Heart right ventricle (tissue), 16 donors: ENCODE results near the gene TMEM100. TPM values are rescaled to one million over a fixed set of nuclear protein-coding genes. Genes with fewer than 3 reads are reported as not detected.

ENCODE experiments used
- ATAC-seq, 8 donors: fragments of 200-7000 bp; cut with Tn5 transposase; one replicate each; pipeline ENCODE4 v1.9.1; 2020; ENCODE audit warnings: mild to moderate bottlenecking in 8 of 8, moderate library complexity in 8 of 8, moderate number of reproducible peaks in 1 of 8
- DNase-seq, 2 donors: peaks; one replicate each; pipeline ENCODE4 v3.0.0-alpha.2; 2020
- H3K27ac ChIP-seq, 10 donors: fragments of 200-600 bp; sonication (generic) in 2 of 10; one replicate each; pipeline versions ENCODE4 v1.5.0 to v1.8.0; 2020 to 2022; ENCODE audit warnings: mild to moderate bottlenecking in 3 of 10
- H3K27me3 ChIP-seq, 7 donors: fragments of 200-600 bp; one replicate each; pipeline ENCODE4 v1.8.0; 2021 to 2022; ENCODE audit warnings: mild to moderate bottlenecking in 2 of 7
- H3K36me3 ChIP-seq, 9 donors: fragments of 200-600 bp; sonication (generic) in 1 of 9; one replicate each; pipeline versions ENCODE4 v1.5.0 to v1.8.0; 2020 to 2022; ENCODE audit warnings: mild to moderate bottlenecking in 2 of 9
- H3K4me1 ChIP-seq, 9 donors: fragments of 200-600 bp; sonication (generic) in 1 of 9; one replicate each; pipeline versions ENCODE4 v1.5.0 to v1.8.0; 2020 to 2022; ENCODE audit warnings: mild to moderate bottlenecking in 4 of 9
- H3K4me3 ChIP-seq, 10 donors: fragments of 200-600 bp; sonication (generic) in 2 of 10; one replicate each; pipeline versions ENCODE4 v1.5.0 to v1.8.0; 2020 to 2022; ENCODE audit warnings: mild to moderate bottlenecking in 7 of 10, moderate library complexity in 2 of 10
- H3K9me3 ChIP-seq, 11 donors: fragments of 200-600 bp in 10 of 11; sonication (generic) in 2 of 11; one replicate each; pipeline versions ENCODE4 v1.5.0 to v1.8.0; 2013 to 2022; ENCODE audit warnings: mild to moderate bottlenecking in 2 of 11, control low read depth in 1 of 11, moderate library complexity in 1 of 11
- WGBS, 2 donors: extraction: QIAGEN DNeasy Blood & Tissue Kit; methylation state at CpG; one replicate each; pipeline ENCODE4 v1.1.7; 2013; ENCODE audit warnings: inconsistent platforms in 1 of 2; 5-methylcytosine and 5-hydroxymethylcytosine counted together
- intact Hi-C, 10 donors: fragments of 100-400 bp; cut with DNase I; formaldehyde crosslinking; loops; one replicate each; pipeline versions ENCODE4 v1.11.1 to v1.14.2; 2022
- polyA plus RNA-seq, 2 donors: library from polyadenylated mRNA; stranded (reverse); fragments of 200-250 nt; gene quantifications; one replicate each; pipeline ENCODE4 v1.2.3, GENCODE V29; 2013
- total RNA-seq, 10 donors: library from RNA; stranded (reverse); fragmentation: NEBNext Ultra II Directional in 3 of 10; extraction: Animal tissue kit (Norgen Biotek cat#: 25700) in 3 of 10; gene quantifications; one replicate each; pipeline versions ENCODE4 v1.2.1 to v1.2.4, GENCODE V29; 2021 to 2023
- TF ChIP-seq, protein P1 (sequence below), 9 donors: fragments of 200-600 bp; sonication (generic) in 2 of 9; IDR thresholded peaks; one replicate each; pipeline versions ENCODE4 v1.5.0 to v1.8.0; 2021 to 2022; ENCODE audit warnings: antibody characterized with exemption in 9 of 9, mild to moderate bottlenecking in 5 of 9, moderate library complexity in 1 of 9
- donor health status: Arrhythmogenic right ventricular cardiomyopathy.
- donor health status: ischemic (EF 13 %, LVEDD 7.1; RV severe dilation, severe dysfunction).
- donor health status: healthy with polysubstance abuse.
- donor health status: DM: no; HTN: yes; CAD: no.
- donor health status: DM: no; HTN: no; CAD: no.
- donor health status: ischemic (EF 25% LVEDD 6.9; RV normal size, moderate dysfunction).
- donor health status: ischemic (EF 25% LVEDD 5.7; RV mildly dilated, moderate dysfunction).
- donor health status: healthy.
- donor health status: DM: yes; HTN: yes; CAD: no.
- donor health status: Ischemic cardiomyopathy.
- donor health status: ischemic (EF 35%, LVEDD 5.7; RV mildly dilated, moderate dysfunction).
- donor health status: nonischemic (EF 11% LVEDD 7.7; RV severe dilation, severe dysfunction).
- donor health status: DM: yes; HTN: yes; CAD: no.
- donor health status: PGD.
- donor health status: ischemic (EF 29% LVEDD 5.4; RV normal size, mild dysfunction).
- donor health status: nonischemic (EF 23%, LVEDD 6.1; RV moderate dilation, normal function).

Gene TMEM100
- total and polyA plus RNA-seq, 12 donors: 1.6 to 12.1 (median 6.1) TPM

DNA sequence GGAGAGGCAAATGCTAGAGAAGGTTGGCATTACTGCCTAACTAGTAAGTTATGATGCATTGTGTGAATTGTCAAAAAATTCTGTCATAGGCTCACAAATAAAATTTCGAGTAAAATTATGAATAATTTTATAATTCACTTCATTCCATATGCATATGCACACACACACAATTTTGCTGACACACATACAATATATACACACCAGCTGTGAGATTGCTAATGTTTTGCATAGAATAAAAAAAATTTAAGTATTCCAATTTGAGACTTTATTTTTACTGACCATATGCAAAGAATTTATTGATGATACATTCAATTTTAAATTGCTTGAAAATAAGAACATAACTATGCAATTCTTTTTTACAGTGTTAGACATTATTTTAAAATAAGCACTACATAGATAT, 6.8 kb upstream of the TMEM100 start:
- peaks cover 0 to 3% (median 0%) of the 10 kb centered on the region in 7 donors for H3K27me3 ChIP-seq
- H3K4me1 ChIP-seq: peaks cover 5 to 68% (median 59%) of the 10 kb centered on the region in 9 donors
- TF ChIP-seq, protein P1, sequence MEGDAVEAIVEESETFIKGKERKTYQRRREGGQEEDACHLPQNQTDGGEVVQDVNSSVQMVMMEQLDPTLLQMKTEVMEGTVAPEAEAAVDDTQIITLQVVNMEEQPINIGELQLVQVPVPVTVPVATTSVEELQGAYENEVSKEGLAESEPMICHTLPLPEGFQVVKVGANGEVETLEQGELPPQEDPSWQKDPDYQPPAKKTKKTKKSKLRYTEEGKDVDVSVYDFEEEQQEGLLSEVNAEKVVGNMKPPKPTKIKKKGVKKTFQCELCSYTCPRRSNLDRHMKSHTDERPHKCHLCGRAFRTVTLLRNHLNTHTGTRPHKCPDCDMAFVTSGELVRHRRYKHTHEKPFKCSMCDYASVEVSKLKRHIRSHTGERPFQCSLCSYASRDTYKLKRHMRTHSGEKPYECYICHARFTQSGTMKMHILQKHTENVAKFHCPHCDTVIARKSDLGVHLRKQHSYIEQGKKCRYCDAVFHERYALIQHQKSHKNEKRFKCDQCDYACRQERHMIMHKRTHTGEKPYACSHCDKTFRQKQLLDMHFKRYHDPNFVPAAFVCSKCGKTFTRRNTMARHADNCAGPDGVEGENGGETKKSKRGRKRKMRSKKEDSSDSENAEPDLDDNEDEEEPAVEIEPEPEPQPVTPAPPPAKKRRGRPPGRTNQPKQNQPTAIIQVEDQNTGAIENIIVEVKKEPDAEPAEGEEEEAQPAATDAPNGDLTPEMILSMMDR (IDR thresholded peaks at IDR 0.05): no peak
- H3K27ac ChIP-seq: peak overlapping the region in 5 of 10 donors; percentile 26 to 85 (median 42)
- no peaks in the 10 kb centered on the region for H3K9me3 ChIP-seq
- H3K4me3 ChIP-seq: peak overlapping the region in 1 of 10 donors; percentile 32
- intact Hi-C loops: loop anchor here in 1 of 10 donors (10.0 kb wide), 1 partner anchor 445 kb away; no protein-coding TSS in a partner anchor
- ATAC-seq (no peak), DNase-seq (no peak)
- no peaks in the 10 kb centered on the region for H3K36me3 ChIP-seq
- 93 to 94% methylated on average over 1 of the region's 1 CpG for WGBS, 2 donors

DNA sequence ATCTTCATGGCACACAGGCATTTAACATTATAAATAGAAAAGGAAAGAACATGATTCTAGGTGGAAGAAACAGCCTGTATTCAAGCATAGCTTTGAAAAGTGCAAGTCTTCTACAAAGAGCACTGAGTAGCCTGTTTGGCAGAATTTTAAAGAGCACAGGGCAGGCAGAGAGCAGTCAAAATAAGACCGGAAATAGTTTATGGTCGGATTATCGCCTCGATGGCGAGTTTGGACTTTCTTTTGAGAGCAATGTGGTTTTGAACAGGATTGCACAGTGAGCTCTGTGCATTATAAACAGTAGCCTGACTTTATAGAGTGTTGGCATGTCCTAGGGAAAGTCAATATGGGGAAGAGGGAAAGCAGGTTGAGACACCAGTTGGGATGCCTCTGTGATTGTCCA, 6.2 kb upstream of the TMEM100 start:
- intact Hi-C loops: loop anchor here in 1 of 10 donors (10.0 kb wide), 1 partner anchor 444 kb away; no protein-coding TSS in a partner anchor
- TF ChIP-seq, protein P1 (IDR thresholded peaks at IDR 0.05): no peak
- no peaks in the 10 kb centered on the region for H3K9me3 ChIP-seq
- 88 to 90% methylated on average over 5 of the region's 5 CpGs for WGBS, 2 donors
- peak overlapping the region in 5 of 10 donors; percentile 5 to 42 (median 26) for H3K27ac ChIP-seq
- no peaks in the 10 kb centered on the region for H3K36me3 ChIP-seq
- ATAC-seq (no peak), DNase-seq (no peak)
- peaks cover 0 to 3% (median 0%) of the 10 kb centered on the region in 7 donors for H3K27me3 ChIP-seq
- H3K4me1 ChIP-seq: peaks cover 5 to 69% (median 56%) of the 10 kb centered on the region in 9 donors
- no peak overlapping the region for H3K4me3 ChIP-seq

DNA sequence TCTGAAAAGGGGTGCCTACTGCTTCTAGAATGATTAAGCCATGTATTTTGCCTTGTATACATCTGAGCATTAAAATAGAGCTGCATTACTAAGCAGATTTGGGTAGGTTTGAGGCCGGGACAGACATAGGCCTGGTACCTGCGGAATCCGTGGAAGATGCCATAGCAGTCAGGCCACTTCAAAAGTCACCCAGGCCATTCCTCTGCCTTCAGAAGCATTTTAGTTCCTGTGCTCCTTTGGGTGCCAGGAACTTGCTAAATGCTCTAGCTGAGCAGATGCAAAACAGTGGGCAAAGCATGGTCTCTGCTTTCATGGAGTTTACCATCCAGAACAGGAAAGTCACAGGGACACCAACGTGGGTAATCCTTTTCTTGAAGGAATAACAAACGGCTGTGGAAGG, 5.7 kb upstream of the TMEM100 start:
- H3K27me3 ChIP-seq: peaks cover 0 to 3% (median 0%) of the 10 kb centered on the region in 7 donors
- no peak for DNase-seq
- ATAC-seq: no peak
- TF ChIP-seq, protein P1 (IDR thresholded peaks at IDR 0.05): no peak
- no peaks in the 10 kb centered on the region for H3K9me3 ChIP-seq
- intact Hi-C loops: loop anchor here in 1 of 10 donors (10.0 kb wide), 1 partner anchor 444 kb away; no protein-coding TSS in a partner anchor
- no peaks in the 10 kb centered on the region for H3K36me3 ChIP-seq
- WGBS, 2 donors: 87 to 89% methylated on average over 5 of the region's 5 CpGs
- H3K4me1 ChIP-seq: peaks cover 5 to 67% (median 52%) of the 10 kb centered on the region in 9 donors
- H3K27ac ChIP-seq: peak overlapping the region in 3 of 10 donors; percentile 22 to 42 (median 37)
- H3K4me3 ChIP-seq: no peak overlapping the region

DNA sequence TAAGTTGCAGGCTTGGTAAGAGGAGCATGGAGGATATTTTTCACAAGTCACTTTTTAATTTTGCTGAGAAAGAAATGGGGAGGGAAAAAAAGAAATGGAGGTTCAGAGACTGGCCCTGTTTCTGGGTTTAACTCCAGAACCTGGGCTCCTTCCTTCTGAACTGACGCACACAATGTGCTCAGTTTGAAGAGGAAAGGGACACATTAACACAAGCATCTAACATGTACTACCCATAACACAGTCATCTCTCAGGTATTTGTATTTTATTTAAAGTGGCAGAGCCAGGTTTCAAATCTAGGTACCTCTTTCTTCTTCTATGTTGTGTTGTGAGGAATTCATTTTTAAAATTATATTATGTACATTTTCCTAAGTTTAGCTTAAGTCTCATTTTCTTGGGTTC, 5.3 kb upstream of the TMEM100 start:
- H3K36me3 ChIP-seq: no peaks in the 10 kb centered on the region
- intact Hi-C loops: loop anchor here in 1 of 10 donors (10.0 kb wide), 1 partner anchor 443 kb away; no protein-coding TSS in a partner anchor
- no peaks in the 10 kb centered on the region for H3K9me3 ChIP-seq
- DNase-seq (no peak), ATAC-seq (no peak)
- H3K4me3 ChIP-seq: no peak overlapping the region
- H3K4me1 ChIP-seq: peaks cover 5 to 67% (median 51%) of the 10 kb centered on the region in 9 donors
- H3K27ac ChIP-seq: peak overlapping the region in 2 of 10 donors; percentile 37 to 42
- H3K27me3 ChIP-seq: peaks cover 0 to 3% (median 0%) of the 10 kb centered on the region in 7 donors
- WGBS, 2 donors: 97 to 100% methylated on average over 1 of the region's 1 CpG
- TF ChIP-seq, protein P1 (IDR thresholded peaks at IDR 0.05): no peak
